Measurements from ENCODE around the gene TRMT112. TPM values are rescaled to one million over a fixed set of nuclear protein-coding genes. Genes with fewer than 3 reads are reported as not detected.
A peak's percentile ranks its signal among the peaks of the same experiment; 100 is the strongest.

The TRMT112 gene
- total and polyA plus RNA-seq, 2 experiments from 2014 or later = 331 to 438 TPM

- DNase-seq (ENCODE audit: low read depth in 1 of 2, low spot score in 1 of 2) = no peak
- H3K36me3 ChIP-seq = no peaks in the 10 kb centered on the region
- no peaks in the 10 kb centered on the region for H3K9me3 ChIP-seq (ENCODE audit: low read depth)
- no peak for TF ChIP-seq CTCF (IDR thresholded peaks at IDR 0.05; ENCODE audit: low read depth, low read length)
- peaks cover 11% of the 10 kb centered on the region for H3K4me1 ChIP-seq (ENCODE audit: low read depth)
- no peak overlapping the region for H3K27ac ChIP-seq
- H3K27me3 ChIP-seq = peaks cover 37% of the 10 kb centered on the region
- no peak overlapping the region for H3K4me3 ChIP-seq
Measured at GRCh38 chr11:64303109-64304031, 14.0 kb downstream of the TRMT112 start.

GRCh38 chr11:64299847-64300648 lies 17.3 kb downstream of the TRMT112 start, which contains the start of gene CATSPERZ:
Gene CATSPERZ, plus strand, starts transcription at chr11:64300358. Its CDS starts 53 bp downstream, at chr11:64300411.
- no peak for DNase-seq (ENCODE audit: low read depth in 1 of 2, low spot score in 1 of 2)
- H3K4me3 ChIP-seq = peak within 1 kb of the TSS; percentile 3
- no peaks in the 10 kb centered on the region for H3K36me3 ChIP-seq
- H3K27ac ChIP-seq = no peak within 1 kb of the TSS
- TF ChIP-seq CTCF (IDR thresholded peaks at IDR 0.05; ENCODE audit: low read depth, low read length) = no peak
- no peaks in the 10 kb centered on the region for H3K9me3 ChIP-seq (ENCODE audit: low read depth)
- H3K27me3 ChIP-seq = peaks cover 70% of the 10 kb centered on the region
- peaks cover 4% of the 10 kb centered on the region for H3K4me1 ChIP-seq (ENCODE audit: low read depth)

GRCh38 chr11:64298966-64299846 lies 18.2 kb downstream of the TRMT112 start:
- Histone ChIP-seq H3K9me3 (ENCODE audit: low read depth) (no peaks in the 10 kb centered on the region), H3K27ac (no peak overlapping the region), H3K4me3 (peak overlapping the region; percentile 3), H3K36me3 (no peaks in the 10 kb centered on the region), H3K27me3 (peaks cover 78% of the 10 kb centered on the region), H3K4me1 (ENCODE audit: low read depth) (peaks cover 4% of the 10 kb centered on the region)
- no peak for TF ChIP-seq CTCF (IDR thresholded peaks at IDR 0.05; ENCODE audit: low read depth, low read length)
- peak; percentile 30 to 42 for DNase-seq (ENCODE audit: low read depth in 1 of 2, low spot score in 1 of 2)

GRCh38 chr11:64297699-64298358 lies 19.5 kb downstream of the TRMT112 start:
- DNase-seq (ENCODE audit: low read depth in 1 of 2, low spot score in 1 of 2) = no peak
- no peak overlapping the region for H3K4me3 ChIP-seq

More at GRCh38 chr11:64297699-64298358, 19.5 kb downstream of the TRMT112 start:
- H3K27me3 ChIP-seq = peaks cover 92% of the 10 kb centered on the region
- H3K9me3 ChIP-seq (ENCODE audit: low read depth) = no peaks in the 10 kb centered on the region
- no peaks in the 10 kb centered on the region for H3K4me1 ChIP-seq (ENCODE audit: low read depth)
- no peak for TF ChIP-seq CTCF (IDR thresholded peaks at IDR 0.05; ENCODE audit: low read depth, low read length)
- H3K36me3 ChIP-seq = no peaks in the 10 kb centered on the region
- H3K27ac ChIP-seq = no peak overlapping the region
